Thymus (tissue), 14 donors: ENCODE data around the gene UNC5A. TPM values are rescaled to one million over a fixed set of nuclear protein-coding genes. Genes with fewer than 3 reads are reported as not detected.
A peak's percentile ranks its signal among the peaks of the same experiment; 100 is the strongest.

Experiments used
- DNase-seq, 9 donors: peaks; one replicate each; pipeline ENCODE4 v3.0.0-alpha.2; 2013; ENCODE audit warnings: low spot score in 9 of 9, low read depth in 6 of 9, missing footprints in 1 of 9
- H3K27ac ChIP-seq, 2 donors: one replicate each; pipeline ENCODE4 v1.5.1; 2013; ENCODE audit warnings: control low read depth in 1 of 2, low read depth in 1 of 2, low read length in 1 of 2, mild to moderate bottlenecking in 1 of 2, moderate library complexity in 1 of 2
- H3K27me3 ChIP-seq, 2 donors: one replicate each; pipeline ENCODE4 v1.5.1; 2013; ENCODE audit warnings: low read length in 1 of 2; ENCODE audit not compliant: control insufficient read depth in 2 of 2, insufficient read depth in 1 of 2
- H3K36me3 ChIP-seq, 2 donors: one replicate each; pipeline ENCODE4 v1.5.1; 2013; ENCODE audit warnings: low read length in 1 of 2, mild to moderate bottlenecking in 1 of 2, moderate library complexity in 1 of 2; ENCODE audit not compliant: control insufficient read depth in 2 of 2, insufficient read depth in 2 of 2
- H3K4me1 ChIP-seq, 2 donors: one replicate each; pipeline ENCODE4 v1.5.1; 2013; ENCODE audit warnings: low read length in 2 of 2; ENCODE audit not compliant: control insufficient read depth in 2 of 2, insufficient read depth in 2 of 2
- H3K4me3 ChIP-seq, 2 donors: one replicate each; pipeline ENCODE4 v1.5.1; 2013; ENCODE audit warnings: low read length in 2 of 2, control low read depth in 1 of 2, mild to moderate bottlenecking in 1 of 2
- H3K9me3 ChIP-seq, 2 donors: one replicate each; pipeline ENCODE4 v1.5.1; 2013; ENCODE audit warnings: low read length in 1 of 2, mild to moderate bottlenecking in 1 of 2; ENCODE audit not compliant: control insufficient read depth in 2 of 2, insufficient read depth in 1 of 2
- WGBS: extraction: QIAGEN DNeasy Blood & Tissue Kit; methylation state at CpG from one replicate; pipeline ENCODE4 v1.1.7; 2013; 5-methylcytosine and 5-hydroxymethylcytosine counted together
- long read RNA-seq, 10 donors: transcript quantifications; one replicate each; lab custom pipeline, GENCODE V29; 2026
- polyA plus RNA-seq: library from polyadenylated mRNA; stranded (reverse); fragments of 200-250 nt; gene quantifications from one replicate; pipeline ENCODE4 v1.2.3, GENCODE V29; 2013
- total RNA-seq: library from RNA; stranded (reverse); fragments of 120-200 nt; gene quantifications from one replicate; pipeline ENCODE4 v1.2.4, GENCODE V29; 2013
- donor health status: healthy.

The UNC5A gene
- total RNA-seq (0.28 TPM), polyA plus RNA-seq (0.30 TPM)
- long read RNA-seq, donor 1 = 0 reads
- long read RNA-seq, donor 2 = 0 reads
- long read RNA-seq, donor 3 = 0 reads
- long read RNA-seq, donor 4 = 0 reads
- long read RNA-seq, donor 5 = 0 reads
- long read RNA-seq, donor 6 = 0 reads
- long read RNA-seq, donor 7 = 0 reads
- long read RNA-seq, donor 8 = 0 reads
- long read RNA-seq, donor 9 = 0 reads
- long read RNA-seq, donor 10 = 0 reads

DNA sequence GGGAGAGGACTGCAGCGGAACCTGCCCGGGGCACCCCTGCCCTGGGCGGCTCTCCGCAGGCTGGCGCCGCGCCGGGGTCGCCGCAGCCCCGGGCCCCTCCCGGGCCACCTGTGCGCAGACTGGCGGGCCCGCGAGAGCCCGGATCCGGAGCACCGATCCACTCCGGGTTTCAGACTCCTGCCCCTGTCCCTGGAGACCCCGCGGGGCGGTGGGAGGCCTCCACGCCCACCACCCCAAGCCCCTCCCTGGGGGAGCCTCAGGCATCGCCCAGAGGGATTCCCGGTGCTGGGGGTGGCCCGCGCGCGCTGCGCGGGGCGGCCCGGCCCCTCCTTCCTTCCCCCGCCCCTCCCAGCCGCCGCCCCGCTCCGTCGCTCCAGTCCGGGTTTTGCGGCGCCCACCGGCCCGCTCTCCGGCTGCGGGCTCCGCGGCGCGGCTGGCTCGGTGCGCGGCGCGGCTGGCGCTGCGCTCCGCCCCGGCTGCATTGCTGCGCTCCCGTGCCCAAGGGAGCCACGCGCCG, at the start of gene UNC5A:
UNC5A (plus strand) TSS at position 479 of the 517 bp plus-strand sequence. CDS start 192 bp downstream, outside the sequence.
- peak; percentile 9 to 81 (median 57) for DNase-seq
- 2% methylated on average over 64 of the region's 65 CpGs for WGBS
- Histone ChIP-seq H3K9me3 (peaks cover 0 to 3% of the 10 kb centered on the region in 2 donors), H3K27me3 (peaks cover 56 to 83% of the 10 kb centered on the region in 2 donors), H3K4me1 (peaks cover 4 to 8% of the 10 kb centered on the region in 2 donors), H3K27ac (no peak within 1 kb of the TSS), H3K36me3 (no peaks in the 10 kb centered on the region), H3K4me3 (peak within 1 kb of the TSS in 1 of 2 donors; percentile 42)

DNA sequence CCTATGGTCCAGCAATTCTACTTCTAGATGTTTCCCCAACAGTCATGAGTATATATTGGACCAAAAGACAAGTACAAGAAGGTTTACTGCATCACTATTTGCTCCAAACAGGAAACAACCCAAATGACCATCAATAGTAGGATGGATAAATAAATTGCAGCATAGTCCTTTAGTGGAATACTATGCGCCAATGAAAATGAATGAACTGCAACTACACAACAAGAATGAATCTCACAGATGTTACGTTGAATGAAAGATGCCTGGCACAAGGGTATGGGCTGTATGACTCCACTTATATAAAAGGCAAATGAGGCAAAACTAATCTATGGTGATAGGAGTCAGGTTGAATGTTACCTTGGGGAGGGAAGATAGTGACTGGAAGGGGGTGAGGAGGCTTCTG, 48.6 kb upstream of the UNC5A start:
- DNase-seq = no peak
- Histone ChIP-seq H3K27ac (no peak overlapping the region), H3K4me1 (no peaks in the 10 kb centered on the region), H3K9me3 (no peaks in the 10 kb centered on the region), H3K4me3 (no peak overlapping the region), H3K27me3 (no peaks in the 10 kb centered on the region), H3K36me3 (no peaks in the 10 kb centered on the region)
- WGBS = 97% methylated on average over 2 of the region's 2 CpGs

- Histone ChIP-seq H3K36me3 (no peaks in the 10 kb centered on the region), H3K9me3 (no peaks in the 10 kb centered on the region), H3K4me1 (no peaks in the 10 kb centered on the region), H3K27ac (no peak overlapping the region), H3K4me3 (no peak overlapping the region), H3K27me3 (no peaks in the 10 kb centered on the region)
- DNase-seq = no peak
- 56% methylated on average over 9 of the region's 9 CpGs for WGBS
Observed at GRCh38 chr5:176762489-176762888, 47.9 kb upstream of the UNC5A start.

DNA sequence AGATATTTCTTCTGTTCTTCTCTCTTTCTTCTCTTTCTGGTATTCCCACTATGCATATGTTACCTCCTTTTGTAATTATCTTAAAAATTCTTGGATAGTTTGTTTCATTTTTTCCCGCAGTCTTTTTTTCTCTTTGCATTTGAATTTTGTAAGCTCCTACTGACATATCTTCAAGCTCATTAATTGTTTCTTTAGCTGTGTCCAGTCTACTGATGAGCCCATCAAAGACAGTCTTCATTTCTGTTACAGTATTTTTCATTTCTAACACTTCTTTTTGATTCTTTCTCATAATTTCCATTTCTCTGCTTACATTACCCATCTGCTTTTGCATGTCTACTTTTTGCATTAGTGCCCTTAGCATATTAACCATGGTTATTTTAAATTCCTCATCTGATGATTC, 44.7 kb upstream of the UNC5A start:
- WGBS = 96% methylated on average over 1 of the region's 1 CpG
- no peaks in the 10 kb centered on the region for H3K27me3 ChIP-seq
- H3K9me3 ChIP-seq = no peaks in the 10 kb centered on the region

DNA sequence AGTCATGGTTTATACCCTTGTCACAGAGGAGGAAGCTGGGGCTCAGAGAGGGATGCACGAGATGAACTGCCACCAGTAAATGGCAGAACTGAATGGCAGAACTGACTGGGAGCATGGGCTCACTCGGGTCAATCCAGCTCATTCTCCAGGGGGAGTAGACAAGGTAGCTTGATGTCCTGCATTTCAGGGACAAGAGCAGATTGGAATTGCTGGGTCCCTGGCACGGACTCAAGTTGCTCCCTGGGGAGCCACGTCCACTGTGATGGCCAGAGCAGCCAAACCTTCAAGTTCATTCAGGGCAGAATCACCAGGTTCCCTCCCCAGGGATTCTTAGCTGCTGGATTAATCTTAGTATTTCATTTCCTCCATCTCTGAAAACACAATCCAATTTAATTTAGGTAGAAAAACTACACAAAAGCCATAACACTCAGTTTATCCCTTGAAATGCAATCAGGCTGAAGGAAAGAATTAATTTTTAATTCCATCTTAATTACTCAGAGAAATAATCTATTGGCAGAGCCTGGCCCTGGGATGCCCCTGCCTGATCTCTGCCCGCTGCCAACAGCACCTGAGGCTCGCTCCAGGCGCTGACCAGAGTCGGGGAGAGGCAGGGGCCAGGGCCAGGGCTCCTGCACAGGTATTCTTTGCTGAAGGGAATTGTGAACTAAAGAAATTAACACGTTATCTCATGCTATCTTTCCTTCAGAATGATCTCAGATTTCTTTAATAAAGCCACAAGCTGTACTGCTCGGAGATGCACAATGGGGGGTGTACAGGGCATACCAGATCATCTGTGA, 42.0 kb upstream of the UNC5A start:
- no peak for DNase-seq
- Histone ChIP-seq H3K4me1 (no peaks in the 10 kb centered on the region), H3K27me3 (no peaks in the 10 kb centered on the region), H3K27ac (no peak overlapping the region), H3K4me3 (no peak overlapping the region), H3K9me3 (no peaks in the 10 kb centered on the region), H3K36me3 (no peaks in the 10 kb centered on the region)
- 81% methylated on average over 10 of the region's 10 CpGs for WGBS

More for the DNA sequence above, 44.7 kb upstream of the UNC5A start:
- H3K4me3 ChIP-seq = no peak overlapping the region
- H3K4me1 ChIP-seq = no peaks in the 10 kb centered on the region
- H3K36me3 ChIP-seq = no peaks in the 10 kb centered on the region
- no peak for DNase-seq
- no peak overlapping the region for H3K27ac ChIP-seq

DNA sequence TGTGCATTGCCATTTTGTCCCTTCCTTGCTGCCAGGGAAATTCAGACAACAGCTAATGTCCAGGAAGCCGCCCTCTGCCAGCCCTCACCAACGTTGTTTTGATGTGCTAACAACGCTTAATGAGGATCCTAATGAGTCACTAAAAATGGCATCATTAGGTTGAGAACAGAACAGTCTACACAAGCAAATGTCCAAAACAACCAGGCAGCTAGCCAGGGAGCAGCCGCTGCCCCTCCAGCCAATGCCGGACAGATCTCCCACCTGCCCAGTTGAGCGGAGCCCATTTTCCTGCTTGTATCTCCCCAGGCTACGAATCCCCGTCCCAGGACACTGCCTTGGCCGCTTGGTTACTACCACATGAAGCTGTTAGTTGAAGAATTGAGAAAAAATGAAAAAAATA, 40.4 kb upstream of the UNC5A start:
- Histone ChIP-seq H3K4me3 (no peak overlapping the region), H3K4me1 (no peaks in the 10 kb centered on the region), H3K27me3 (peaks cover 0 to 11% of the 10 kb centered on the region in 2 donors), H3K36me3 (no peaks in the 10 kb centered on the region), H3K9me3 (no peaks in the 10 kb centered on the region), H3K27ac (no peak overlapping the region)
- 92% methylated on average over 9 of the region's 9 CpGs for WGBS
- no peak for DNase-seq

GRCh38 chr5:176770431-176770830, 39.9 kb upstream of the UNC5A start:
- Histone ChIP-seq H3K27ac (no peak overlapping the region), H3K9me3 (no peaks in the 10 kb centered on the region), H3K4me1 (no peaks in the 10 kb centered on the region), H3K36me3 (no peaks in the 10 kb centered on the region), H3K4me3 (no peak overlapping the region), H3K27me3 (peaks cover 0 to 12% of the 10 kb centered on the region in 2 donors)
- DNase-seq = no peak
- WGBS = 96% methylated on average over 8 of the region's 8 CpGs

DNA sequence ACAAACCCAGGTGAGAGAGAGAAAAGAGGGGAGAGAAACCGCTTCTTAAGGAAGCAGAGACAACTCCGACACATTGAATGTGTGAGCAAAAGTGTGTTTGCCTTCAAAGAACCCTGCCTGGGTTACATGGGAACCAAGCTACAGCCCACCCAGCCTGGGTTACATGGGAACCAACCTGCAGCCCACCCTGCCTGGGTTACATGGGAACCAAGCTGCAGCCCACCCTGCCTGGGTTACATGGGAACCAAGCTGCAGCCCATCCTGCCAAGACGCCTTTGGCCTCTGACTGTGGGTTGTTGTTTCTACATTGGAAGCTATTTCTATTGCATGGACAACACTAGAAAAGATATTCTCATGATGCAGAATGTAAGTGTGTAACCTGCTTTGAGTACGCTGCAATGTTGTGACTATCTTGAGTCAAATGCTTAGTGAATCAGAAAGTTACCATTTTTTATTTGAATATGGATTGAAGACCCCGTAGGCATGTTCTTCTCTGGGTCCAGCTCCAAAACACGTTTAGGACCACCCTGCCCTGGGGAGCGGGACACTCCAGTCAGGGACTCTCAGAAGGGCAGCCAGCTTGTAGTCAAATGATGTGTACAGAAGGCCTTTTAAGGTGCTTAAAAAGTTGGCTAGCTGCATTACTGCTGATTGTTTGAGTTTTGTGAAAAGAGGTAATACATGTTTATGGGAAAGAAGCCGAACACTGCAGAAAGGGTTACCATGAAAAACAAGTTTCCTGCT, 39.1 kb upstream of the UNC5A start:
- Histone ChIP-seq H3K27me3 (peaks cover 0 to 15% of the 10 kb centered on the region in 2 donors), H3K27ac (no peak overlapping the region), H3K4me1 (no peaks in the 10 kb centered on the region), H3K9me3 (no peaks in the 10 kb centered on the region), H3K36me3 (no peaks in the 10 kb centered on the region), H3K4me3 (no peak overlapping the region)
- no peak for DNase-seq
- WGBS = 95% methylated on average over 8 of the region's 8 CpGs
